Measurements from ENCODE around the gene ATPAF1. TPM values are rescaled to one million over a fixed set of nuclear protein-coding genes. Genes with fewer than 3 reads are reported as not detected.
"Not testable (repeated sequence)": the region's sequence is repeated elsewhere in the genome, so short reads cannot be mapped to it uniquely, and the experiment has no call there.

Gene ATPAF1
- total and polyA plus RNA-seq, 2 experiments from 2014 or later: 46.3 to 66.3 TPM

- in situ Hi-C loops (cut with MboI): no loop called here
- no peak for TF ChIP-seq EZH2 (IDR thresholded peaks at IDR 0.05; ENCODE audit: insufficient read depth, poor library complexity, severe bottlenecking)
- TF ChIP-seq EZH2phosphoT487 (IDR thresholded peaks at IDR 0.05; ENCODE audit: insufficient read depth, low read depth): no peak
- H3F3A ChIP-seq (ENCODE audit: insufficient read depth): peaks cover 17% of the 10 kb centered on the region; the same call in 1 of the 2 replicates
- no peaks in the 10 kb centered on the region for H3K9me2 ChIP-seq (ENCODE audit: insufficient read depth)
- no peak overlapping the region for H3K9ac ChIP-seq
- WGBS, 2 experiments (ENCODE audit: low coverage in 1 of 2, low lambda C conversion rate in 2 of 2, missing lambda C conversion rate in 2 of 2): 70% methylated on average over 8 of the region's 8 CpGs
- H3K4me3 ChIP-seq: no peak overlapping the region
- H3K4me2 ChIP-seq (ENCODE audit: unreplicated experiment): no peak overlapping the region
- no peaks in the 10 kb centered on the region for H4K20me1 ChIP-seq (ENCODE audit: insufficient read depth)
- no peak overlapping the region for H3K27ac ChIP-seq
- no peak overlapping the region for H2AFZ ChIP-seq
- no peaks in the 10 kb centered on the region for H3K9me3 ChIP-seq (ENCODE audit: low read depth)
- H3K4me1 ChIP-seq (ENCODE audit: insufficient read depth): no peaks in the 10 kb centered on the region
- H3K79me2 ChIP-seq (ENCODE audit: insufficient read depth): peaks cover 2% of the 10 kb centered on the region
- peaks cover 7% of the 10 kb centered on the region for H3K36me3 ChIP-seq (ENCODE audit: low read depth)
- DNase-seq: no peak
- no peaks in the 10 kb centered on the region for H3K27me3 ChIP-seq (replicated peaks; ENCODE audit: insufficient read depth)
Measured at GRCh38 chr1:46672696-46673095, 4.5 kb upstream of the ATPAF1 start.

- no peak within 1 kb of the TSS for H3K4me2 ChIP-seq (ENCODE audit: unreplicated experiment)
- no peak for TF ChIP-seq EZH2 (IDR thresholded peaks at IDR 0.05; ENCODE audit: insufficient read depth, poor library complexity, severe bottlenecking)
- TF ChIP-seq EZH2phosphoT487 (IDR thresholded peaks at IDR 0.05; ENCODE audit: insufficient read depth, low read depth): no peak
- peaks cover 12% of the 10 kb centered on the region for H3K79me2 ChIP-seq (ENCODE audit: insufficient read depth)
- WGBS, 2 experiments (ENCODE audit: low coverage in 1 of 2, low lambda C conversion rate in 2 of 2, missing lambda C conversion rate in 2 of 2): 94 to 99% methylated on average over 3 of the region's 3 CpGs
- H2AFZ ChIP-seq: no peak within 1 kb of the TSS
- H3K9me2 ChIP-seq (ENCODE audit: insufficient read depth): no peaks in the 10 kb centered on the region
- no peaks in the 10 kb centered on the region for H3K27me3 ChIP-seq (replicated peaks; ENCODE audit: insufficient read depth)
- H3K9ac ChIP-seq: no peak within 1 kb of the TSS
- no peaks in the 10 kb centered on the region for H3K9me3 ChIP-seq (ENCODE audit: low read depth)
- no peaks in the 10 kb centered on the region for H4K20me1 ChIP-seq (ENCODE audit: insufficient read depth)
- H3K27ac ChIP-seq: no peak within 1 kb of the TSS
- DNase-seq: no peak
- H3F3A ChIP-seq (ENCODE audit: insufficient read depth): peaks cover 17% of the 10 kb centered on the region; the same call in 1 of the 2 replicates
- no peak within 1 kb of the TSS for H3K4me3 ChIP-seq
- no peaks in the 10 kb centered on the region; the same call in 1 of the 2 replicates for H3K36me3 ChIP-seq (ENCODE audit: low read depth)
- in situ Hi-C loops (cut with MboI): no loop called here
- H3K4me1 ChIP-seq (ENCODE audit: insufficient read depth): peaks cover 9% of the 10 kb centered on the region
Measured at GRCh38 chr1:46671554-46671953, 3.4 kb upstream of the ATPAF1 start, which contains the start of gene TEX38. Gene TEX38 (plus strand): TSS chr1:46671854. CDS start chr1:46671935, 81 bp downstream.

DNA sequence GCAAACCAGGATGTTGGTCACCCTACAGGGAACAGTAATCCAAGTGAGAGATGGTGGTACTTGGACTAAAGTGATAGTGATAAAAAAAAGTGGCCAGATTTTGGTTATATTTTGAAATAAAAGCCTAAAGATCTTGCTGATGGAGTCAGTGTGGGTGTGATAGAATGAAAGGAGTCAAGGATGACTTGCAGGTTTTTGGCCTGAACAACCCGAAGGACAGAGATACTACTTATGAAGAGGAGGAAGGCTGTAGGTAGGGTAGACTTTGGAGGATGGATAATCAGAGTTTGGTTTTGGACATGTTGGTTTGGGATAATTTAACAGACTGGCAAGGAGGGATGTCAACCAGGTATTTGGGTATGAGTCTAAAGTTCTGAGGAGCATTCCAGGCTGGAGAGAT is 2.0 kb upstream of the ATPAF1 start:
- no peak overlapping the region for H2AFZ ChIP-seq
- no peaks in the 10 kb centered on the region for H4K20me1 ChIP-seq (ENCODE audit: insufficient read depth)
- TF ChIP-seq EZH2 (IDR thresholded peaks at IDR 0.05; ENCODE audit: insufficient read depth, poor library complexity, severe bottlenecking): no peak
- TF ChIP-seq EZH2phosphoT487 (IDR thresholded peaks at IDR 0.05; ENCODE audit: insufficient read depth, low read depth): no peak
- no peak overlapping the region for H3K9ac ChIP-seq
- no peaks in the 10 kb centered on the region for H3K36me3 ChIP-seq (ENCODE audit: low read depth)
- H3F3A ChIP-seq (ENCODE audit: insufficient read depth): peaks cover 17% of the 10 kb centered on the region; the same call in 1 of the 2 replicates
- H3K9me2 ChIP-seq (ENCODE audit: insufficient read depth): no peaks in the 10 kb centered on the region
- H3K27ac ChIP-seq: no peak overlapping the region
- WGBS, 2 experiments (ENCODE audit: low coverage in 1 of 2, low lambda C conversion rate in 2 of 2, missing lambda C conversion rate in 2 of 2): 97 to 100% methylated on average over 1 of the region's 1 CpG
- H3K79me2 ChIP-seq (ENCODE audit: insufficient read depth): peaks cover 19% of the 10 kb centered on the region
- H3K4me3 ChIP-seq: no peak overlapping the region
- H3K27me3 ChIP-seq (replicated peaks; ENCODE audit: insufficient read depth): no peaks in the 10 kb centered on the region
- no peak overlapping the region for H3K4me2 ChIP-seq (ENCODE audit: unreplicated experiment)
- no peak for DNase-seq
- no peaks in the 10 kb centered on the region for H3K9me3 ChIP-seq (ENCODE audit: low read depth)
- peaks cover 9% of the 10 kb centered on the region for H3K4me1 ChIP-seq (ENCODE audit: insufficient read depth)
- in situ Hi-C loops (cut with MboI): no loop called here

- no peak overlapping the region for H3K9ac ChIP-seq
- no peak for DNase-seq
Measured at GRCh38 chr1:46665983-46666382, 2.2 kb downstream of the ATPAF1 start.

GRCh38 chr1:46662919-46663318 is 5.2 kb downstream of the ATPAF1 start:
- H3K4me3 ChIP-seq; H2AFZ ChIP-seq; H4K20me1 ChIP-seq (ENCODE audit: insufficient read depth); in situ Hi-C loops (cut with MboI); H3K27me3 ChIP-seq (replicated peaks; ENCODE audit: insufficient read depth); H3K4me2 ChIP-seq (ENCODE audit: unreplicated experiment); H3F3A ChIP-seq (ENCODE audit: insufficient read depth); H3K9me3 ChIP-seq (ENCODE audit: low read depth); DNase-seq; H3K27ac ChIP-seq; H3K9me2 ChIP-seq (ENCODE audit: insufficient read depth); H3K4me1 ChIP-seq (ENCODE audit: insufficient read depth); H3K9ac ChIP-seq: not testable (repeated sequence)
- peaks cover 19% of the 10 kb centered on the region for H3K79me2 ChIP-seq (ENCODE audit: insufficient read depth)
- WGBS, 2 experiments (ENCODE audit: low coverage in 1 of 2, low lambda C conversion rate in 2 of 2, missing lambda C conversion rate in 2 of 2): 89 to 95% methylated on average over 5 of the region's 5 CpGs
- H3K36me3 ChIP-seq (ENCODE audit: low read depth): peaks cover 11% of the 10 kb centered on the region

More at GRCh38 chr1:46665983-46666382, 2.2 kb downstream of the ATPAF1 start:
- no peak overlapping the region for H3K4me3 ChIP-seq
- H3K36me3 ChIP-seq (ENCODE audit: low read depth): peaks cover 7% of the 10 kb centered on the region; the same call in 1 of the 2 replicates
- no peaks in the 10 kb centered on the region for H3K27me3 ChIP-seq (replicated peaks; ENCODE audit: insufficient read depth)
- in situ Hi-C loops (cut with MboI): no loop called here
- H3K79me2 ChIP-seq (ENCODE audit: insufficient read depth): peaks cover 19% of the 10 kb centered on the region
- H4K20me1 ChIP-seq (ENCODE audit: insufficient read depth): no peaks in the 10 kb centered on the region
- H3K4me1 ChIP-seq (ENCODE audit: insufficient read depth): peaks cover 9% of the 10 kb centered on the region
- no peaks in the 10 kb centered on the region for H3K9me2 ChIP-seq (ENCODE audit: insufficient read depth)
- WGBS, 2 experiments (ENCODE audit: low coverage in 1 of 2, low lambda C conversion rate in 2 of 2, missing lambda C conversion rate in 2 of 2): 92 to 100% methylated on average over 2 of the region's 2 CpGs
- TF ChIP-seq EZH2 (IDR thresholded peaks at IDR 0.05; ENCODE audit: insufficient read depth, poor library complexity, severe bottlenecking): no peak
- TF ChIP-seq EZH2phosphoT487 (IDR thresholded peaks at IDR 0.05; ENCODE audit: insufficient read depth, low read depth): no peak
- no peak overlapping the region for H2AFZ ChIP-seq
- no peak overlapping the region for H3K27ac ChIP-seq
- no peaks in the 10 kb centered on the region for H3K9me3 ChIP-seq (ENCODE audit: low read depth)
- H3K4me2 ChIP-seq (ENCODE audit: unreplicated experiment): no peak overlapping the region
- H3F3A ChIP-seq (ENCODE audit: insufficient read depth): peaks cover 13% of the 10 kb centered on the region; the same call in 1 of the 2 replicates

DNA sequence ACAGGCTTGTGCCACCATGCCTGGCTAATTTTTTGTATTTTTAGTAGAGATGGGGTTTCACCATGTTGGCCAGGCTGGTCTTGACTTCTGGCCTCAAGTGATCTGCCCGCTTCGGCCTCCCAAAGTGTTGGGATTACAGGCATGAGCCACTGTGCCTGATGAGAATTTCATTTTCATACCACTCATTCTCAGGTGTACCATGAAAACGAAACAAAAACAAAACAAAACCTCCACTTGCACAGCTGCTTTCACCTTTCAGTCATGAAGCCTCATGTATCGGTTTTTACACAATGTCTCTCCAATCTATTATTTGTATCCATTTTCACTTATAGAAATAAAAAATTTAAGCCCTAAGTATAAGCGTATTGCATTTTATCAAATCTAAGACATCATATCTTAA is 8.0 kb downstream of the ATPAF1 start:
- H3K27me3 ChIP-seq (replicated peaks; ENCODE audit: insufficient read depth); H3K4me2 ChIP-seq (ENCODE audit: unreplicated experiment); H2AFZ ChIP-seq; in situ Hi-C loops (cut with MboI); H3K9me3 ChIP-seq (ENCODE audit: low read depth); H3K27ac ChIP-seq; H3K4me3 ChIP-seq; H4K20me1 ChIP-seq (ENCODE audit: insufficient read depth); DNase-seq; H3F3A ChIP-seq (ENCODE audit: insufficient read depth); H3K9ac ChIP-seq; H3K4me1 ChIP-seq (ENCODE audit: insufficient read depth); H3K9me2 ChIP-seq (ENCODE audit: insufficient read depth); H3K79me2 ChIP-seq (ENCODE audit: insufficient read depth): not testable (repeated sequence)
- peaks cover 22% of the 10 kb centered on the region for H3K36me3 ChIP-seq (ENCODE audit: low read depth)
- 99% methylated on average over 5 of the region's 5 CpGs for WGBS, 2 experiments (ENCODE audit: low coverage in 1 of 2, low lambda C conversion rate in 2 of 2, missing lambda C conversion rate in 2 of 2)

Measured in GM23248 (cell line).